Natural killer cell (primary cell): ENCODE measurements around the gene NR3C2. TPM values are rescaled to one million over a fixed set of nuclear protein-coding genes. Genes with fewer than 3 reads are reported as not detected.

ENCODE experiments used
- ATAC-seq, 3 donors: fragments of 150-1000 bp in 2 of 3; fragments of 200-7000 bp in 1 of 3; cut with Tn5 transposase; 1 replicate in 1 of 3; 2 replicates in 2 of 3; pipeline ENCODE4 v1.10.0; 2021; ENCODE audit warnings: mild to moderate bottlenecking in 2 of 3, moderate library complexity in 2 of 3
- DNase-seq, 2 donors: peaks; one replicate each; pipeline versions ENCODE4 v3.0.0 to v3.0.0-alpha.2; 2013 to 2021; ENCODE audit warnings: mixed read lengths in 1 of 2
- H3K27ac ChIP-seq: one replicate; pipeline ENCODE4 v1.5.1; 2013; ENCODE audit warnings: mild to moderate bottlenecking, low read length
- H3K27me3 ChIP-seq: one replicate; pipeline ENCODE4 v1.6.1; 2013; ENCODE audit warnings: low read length; ENCODE audit not compliant: control insufficient read depth, insufficient read depth
- H3K36me3 ChIP-seq: one replicate; pipeline ENCODE4 v1.6.1; 2013; ENCODE audit warnings: low read length; ENCODE audit not compliant: control insufficient read depth, insufficient read depth
- H3K4me1 ChIP-seq: one replicate; pipeline ENCODE4 v1.6.1; 2013; ENCODE audit warnings: low read length; ENCODE audit not compliant: control insufficient read depth, insufficient read depth
- H3K4me3 ChIP-seq: one replicate; pipeline ENCODE4 v1.5.1; 2013; ENCODE audit warnings: low read length
- H3K9me3 ChIP-seq: one replicate; pipeline ENCODE4 v1.6.1; 2013; ENCODE audit warnings: low read length; ENCODE audit not compliant: control insufficient read depth, insufficient read depth
- H3K27ac Mint-ChIP-seq, 2 donors: one replicate each; pipeline ENCODE4 v1.8.0; 2022; ENCODE audit warnings: mild to moderate bottlenecking in 2 of 2, mixed read lengths in 2 of 2, moderate library complexity in 1 of 2
- H3K27me3 Mint-ChIP-seq, 2 donors: one replicate each; pipeline ENCODE4 v1.8.0; 2022; ENCODE audit warnings: low read depth in 2 of 2, mixed read lengths in 2 of 2
- H3K36me3 Mint-ChIP-seq: one replicate; pipeline ENCODE4 v1.8.0; 2022; ENCODE audit warnings: mixed read lengths
- H3K4me1 Mint-ChIP-seq, 2 donors: one replicate each; pipeline ENCODE4 v1.8.0; 2022; ENCODE audit warnings: mixed read lengths in 2 of 2
- H3K4me3 Mint-ChIP-seq: one replicate; pipeline ENCODE4 v1.8.0; 2022; ENCODE audit warnings: mild to moderate bottlenecking, moderate library complexity, mixed read lengths
- H3K9me3 Mint-ChIP-seq, 2 donors: one replicate each; pipeline ENCODE4 v1.8.0; 2022; ENCODE audit warnings: mixed read lengths in 2 of 2
- WGBS: methylation state at CpG from one replicate; pipeline ENCODE4 v1.1.7; 2013; ENCODE audit warnings: missing lambda C conversion rate; ENCODE audit not compliant: insufficient coverage; 5-methylcytosine and 5-hydroxymethylcytosine counted together
- intact Hi-C: fragments of 100-400 bp; cut with micrococcal nuclease; formaldehyde crosslinking; loops from one replicate; pipeline ENCODE4 v1.14.2; 2022
- total RNA-seq, 4 donors: library from RNA; stranded (reverse); fragments of 120-200 nt in 1 of 4; gene quantifications; one replicate each; pipeline versions ENCODE4 v1.2.3 to v1.2.4, GENCODE V29; 2013 to 2022
- TF ChIP-seq, protein P1 (sequence below): fragments of 200-600 bp; IDR thresholded peaks from one replicate; pipeline ENCODE4 v1.8.0; 2022; ENCODE audit warnings: antibody characterized with exemption

The NR3C2 gene
- total RNA-seq, 3 donors from 2014 or later (not counting 1 experiment from before 2014, with no cell fraction given): 4.2 to 8.6 (median 6.3) TPM

- Mint-ChIP-seq H3K36me3 (no peaks in the 10 kb centered on the region), H3K27ac (peak overlapping the region in 1 of 2 donors; percentile 68), H3K9me3 (no peaks in the 10 kb centered on the region), H3K27me3 (no peaks in the 10 kb centered on the region), H3K4me3 (no peak overlapping the region), H3K4me1 (peaks cover 68 to 71% of the 10 kb centered on the region in 2 donors)
- peaks cover 59% of the 10 kb centered on the region for H3K4me1 ChIP-seq
- TF ChIP-seq, protein P1, sequence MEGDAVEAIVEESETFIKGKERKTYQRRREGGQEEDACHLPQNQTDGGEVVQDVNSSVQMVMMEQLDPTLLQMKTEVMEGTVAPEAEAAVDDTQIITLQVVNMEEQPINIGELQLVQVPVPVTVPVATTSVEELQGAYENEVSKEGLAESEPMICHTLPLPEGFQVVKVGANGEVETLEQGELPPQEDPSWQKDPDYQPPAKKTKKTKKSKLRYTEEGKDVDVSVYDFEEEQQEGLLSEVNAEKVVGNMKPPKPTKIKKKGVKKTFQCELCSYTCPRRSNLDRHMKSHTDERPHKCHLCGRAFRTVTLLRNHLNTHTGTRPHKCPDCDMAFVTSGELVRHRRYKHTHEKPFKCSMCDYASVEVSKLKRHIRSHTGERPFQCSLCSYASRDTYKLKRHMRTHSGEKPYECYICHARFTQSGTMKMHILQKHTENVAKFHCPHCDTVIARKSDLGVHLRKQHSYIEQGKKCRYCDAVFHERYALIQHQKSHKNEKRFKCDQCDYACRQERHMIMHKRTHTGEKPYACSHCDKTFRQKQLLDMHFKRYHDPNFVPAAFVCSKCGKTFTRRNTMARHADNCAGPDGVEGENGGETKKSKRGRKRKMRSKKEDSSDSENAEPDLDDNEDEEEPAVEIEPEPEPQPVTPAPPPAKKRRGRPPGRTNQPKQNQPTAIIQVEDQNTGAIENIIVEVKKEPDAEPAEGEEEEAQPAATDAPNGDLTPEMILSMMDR: no peak
- no peaks in the 10 kb centered on the region for H3K36me3 ChIP-seq
- no peak for ATAC-seq
- no peak overlapping the region for H3K27ac ChIP-seq
- no peaks in the 10 kb centered on the region for H3K9me3 ChIP-seq
- no peaks in the 10 kb centered on the region for H3K27me3 ChIP-seq
- DNase-seq: no peak
- intact Hi-C loops: loop anchor here (10.0 kb wide), 1 partner anchor 387 kb away; the partner anchor contains the start of gene NR3C2
- H3K4me3 ChIP-seq: no peak overlapping the region
- 89% methylated on average over 13 of the region's 14 CpGs for WGBS
These were observed 384.0 kb downstream of the NR3C2 start for GRCh38 chr4:148057984-148058859.

- H3K4me1 Mint-ChIP-seq: peaks cover 75 to 78% of the 10 kb centered on the region in 2 donors
These were observed 384.7 kb downstream of the NR3C2 start for GRCh38 chr4:148057516-148057915.

DNA sequence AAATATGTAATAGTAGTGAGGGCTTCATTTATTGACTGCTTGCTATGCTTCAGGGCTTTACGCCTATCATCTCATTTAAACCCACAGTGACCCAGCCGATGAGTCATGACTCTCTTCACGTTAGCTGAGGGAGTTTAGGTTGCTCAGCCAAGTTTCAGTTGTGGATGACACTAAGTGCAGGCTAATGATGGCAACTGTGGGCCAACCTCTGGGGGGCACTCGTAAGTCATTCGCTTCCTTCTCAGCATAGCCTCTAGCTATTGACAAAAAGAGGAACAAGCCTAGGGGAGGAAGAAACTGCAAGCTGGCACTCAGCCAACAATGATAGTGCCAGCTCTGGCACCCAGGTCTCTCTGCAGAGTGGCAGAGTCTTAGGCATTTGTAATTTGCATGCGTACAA, 385.3 kb downstream of the NR3C2 start:
- TF ChIP-seq, protein P1: peak; percentile 43
- Histone ChIP-seq H3K4me1 (peaks cover 72% of the 10 kb centered on the region), H3K27me3 (no peaks in the 10 kb centered on the region), H3K27ac (peak overlapping the region; percentile 9), H3K4me3 (no peak overlapping the region), H3K36me3 (no peaks in the 10 kb centered on the region), H3K9me3 (no peaks in the 10 kb centered on the region)
- H3K4me3 Mint-ChIP-seq: peak overlapping the region; percentile 49
- ATAC-seq: peak; percentile 77 to 85 (median 78)
- intact Hi-C loops: loop anchor here (10.0 kb wide), 1 partner anchor 388 kb away; the partner anchor contains the start of gene NR3C2
- H3K27ac Mint-ChIP-seq: peak overlapping the region; percentile 68 to 74
- 16% methylated on average over 6 of the region's 6 CpGs for WGBS
- H3K9me3 Mint-ChIP-seq: no peaks in the 10 kb centered on the region
- H3K27me3 Mint-ChIP-seq: no peaks in the 10 kb centered on the region
- H3K36me3 Mint-ChIP-seq: no peaks in the 10 kb centered on the region
- peak; percentile 41 to 74 for DNase-seq
- peaks cover 80 to 85% of the 10 kb centered on the region in 2 donors for H3K4me1 Mint-ChIP-seq

More at GRCh38 chr4:148057516-148057915, 384.7 kb downstream of the NR3C2 start:
- H3K27me3 Mint-ChIP-seq: no peaks in the 10 kb centered on the region
- peaks cover 66% of the 10 kb centered on the region for H3K4me1 ChIP-seq
- WGBS: 83% methylated on average over 5 of the region's 5 CpGs
- TF ChIP-seq, protein P1: no peak
- no peak overlapping the region for H3K4me3 Mint-ChIP-seq
- H3K27me3 ChIP-seq: no peaks in the 10 kb centered on the region
- no peak overlapping the region for H3K27ac ChIP-seq
- H3K9me3 ChIP-seq: no peaks in the 10 kb centered on the region
- no peak overlapping the region for H3K4me3 ChIP-seq
- ATAC-seq (no peak), DNase-seq (no peak)
- H3K36me3 Mint-ChIP-seq: no peaks in the 10 kb centered on the region
- H3K9me3 Mint-ChIP-seq: no peaks in the 10 kb centered on the region
- H3K36me3 ChIP-seq: no peaks in the 10 kb centered on the region
- H3K27ac Mint-ChIP-seq: peak overlapping the region; percentile 68 to 74
- intact Hi-C loops: loop anchor here (10.0 kb wide), 1 partner anchor 387 kb away; the partner anchor contains the start of gene NR3C2
